Endodermal cell (in vitro differentiated cells): ENCODE data around the gene FAM177B. TPM values are rescaled to one million over a fixed set of nuclear protein-coding genes. Genes with fewer than 3 reads are reported as not detected.

ENCODE experiments used
- DNase-seq: peaks from one replicate; pipeline ENCODE4 v3.0.0-alpha.2; 2017
- H3K27ac ChIP-seq: 2 replicates; pipeline ENCODE4 v1.5.1; 2013; ENCODE audit warnings: mild to moderate bottlenecking, low read depth, low read length, moderate library complexity
- H3K27me3 ChIP-seq: 2 replicates; pipeline ENCODE4 v1.6.1; 2013; ENCODE audit warnings: mild to moderate bottlenecking, low read length, moderate library complexity; ENCODE audit not compliant: insufficient read depth, control insufficient read depth, poor library complexity, severe bottlenecking
- H3K36me3 ChIP-seq: 2 replicates; pipeline ENCODE4 v1.7.0; 2013; ENCODE audit warnings: mild to moderate bottlenecking, low read length, moderate library complexity; ENCODE audit not compliant: control insufficient read depth, insufficient read depth
- H3K4me1 ChIP-seq: one replicate; pipeline ENCODE4 v1.7.0; 2013; ENCODE audit warnings: low read length; ENCODE audit not compliant: control insufficient read depth, insufficient read depth
- H3K4me3 ChIP-seq: 2 replicates; pipeline ENCODE4 v1.5.1; 2013; ENCODE audit warnings: mild to moderate bottlenecking, low read length, moderate library complexity
- H3K9ac ChIP-seq: 2 replicates; pipeline ENCODE4 v1.6.1; 2013; ENCODE audit warnings: mild to moderate bottlenecking, low read length, moderate library complexity; ENCODE audit not compliant: poor library complexity, severe bottlenecking; ENCODE audit errors: extremely low read depth
- H3K9me3 ChIP-seq: 2 replicates; pipeline ENCODE4 v1.6.1; 2013; ENCODE audit warnings: mild to moderate bottlenecking, low read length, moderate library complexity; ENCODE audit not compliant: control insufficient read depth
- H3K27ac Mint-ChIP-seq: 2 replicates; pipeline ENCODE4 v1.8.0; 2020; ENCODE audit warnings: mixed read lengths
- H3K27me3 Mint-ChIP-seq: 2 replicates; pipeline ENCODE4 v1.8.0; 2021; ENCODE audit warnings: mild to moderate bottlenecking, mixed read lengths; ENCODE audit not compliant: insufficient read depth
- H3K36me3 Mint-ChIP-seq: 2 replicates; pipeline ENCODE4 v1.8.0; 2020; ENCODE audit warnings: low read depth, mixed read lengths
- H3K4me1 Mint-ChIP-seq: 2 replicates; pipeline ENCODE4 v1.8.0; 2020; ENCODE audit warnings: mixed read lengths
- H3K4me3 Mint-ChIP-seq: 2 replicates; pipeline ENCODE4 v1.8.0; 2020; ENCODE audit warnings: mild to moderate bottlenecking, moderate library complexity, mixed read lengths
- H3K9me3 Mint-ChIP-seq: 2 replicates; pipeline ENCODE4 v1.8.0; 2020; ENCODE audit warnings: mild to moderate bottlenecking, mixed read lengths
- CTCF ChIP-seq: fragments of 200-600 bp; sonication (generic); conservative IDR thresholded peaks from 2 replicates; pipeline ENCODE4 v1.5.0; 2021; ENCODE audit warnings: antibody characterized with exemption, mild to moderate bottlenecking
- WGBS, 2 experiments: methylation state at CpG; one replicate each; pipeline versions ENCODE4 v1.1.5 to v1.1.7; 2013; ENCODE audit warnings: missing lambda C conversion rate in 2 of 2, mixed read lengths in 1 of 2; ENCODE audit not compliant: insufficient coverage in 1 of 2, insufficient read length in 1 of 2; 5-methylcytosine and 5-hydroxymethylcytosine counted together
- total RNA-seq, 2 donors: library from RNA; stranded (reverse); fragmentation: NEBNext Ultra II Directional in 1 of 2; extraction: Animal tissue kit (Norgen Biotek cat#: 25700) in 1 of 2; gene quantifications; 2 replicates in 1 of 2; 3 replicates in 1 of 2; pipeline ENCODE4 v1.2.1, GENCODE V29; 2021

Gene FAM177B
- total RNA-seq, 2 donors from 2014 or later, result not detected

GRCh38 chr1:222713091-222713961 is 23.7 kb upstream of the FAM177B start:
- DNase-seq, result peak; percentile 98
- H3K36me3 ChIP-seq, result peaks cover 31% of the 10 kb centered on the region
- Mint-ChIP-seq H3K4me3 (peak overlapping the region; percentile 91), H3K9me3 (no peaks in the 10 kb centered on the region), H3K27ac (peak overlapping the region; percentile 100), H3K27me3 (no peaks in the 10 kb centered on the region), H3K36me3 (peaks cover 26% of the 10 kb centered on the region), H3K4me1 (peaks cover 15% of the 10 kb centered on the region)
- peak overlapping the region; percentile 81 for H3K27ac ChIP-seq
- WGBS, 2 experiments, result 0 to 2% methylated on average over 7 to 39 of the region's 39 CpGs
- peak overlapping the region; percentile 100 for H3K4me3 ChIP-seq
- peak overlapping the region; percentile 80 for H3K9ac ChIP-seq
- no peaks in the 10 kb centered on the region for H3K27me3 ChIP-seq
- no peak for TF ChIP-seq CTCF
- no peaks in the 10 kb centered on the region for H3K4me1 ChIP-seq
- H3K9me3 ChIP-seq, result no peaks in the 10 kb centered on the region

GRCh38 chr1:222716393-222716792 is 20.6 kb upstream of the FAM177B start:
- H3K27me3 ChIP-seq, result no peaks in the 10 kb centered on the region
- H3K27me3 Mint-ChIP-seq, result no peaks in the 10 kb centered on the region
- no peaks in the 10 kb centered on the region for H3K9me3 ChIP-seq
- no peaks in the 10 kb centered on the region for H3K9me3 Mint-ChIP-seq
- no peak overlapping the region for H3K27ac Mint-ChIP-seq
- no peak for DNase-seq
- no peak overlapping the region for H3K9ac ChIP-seq
- H3K36me3 Mint-ChIP-seq, result peaks cover 24% of the 10 kb centered on the region
- H3K4me3 ChIP-seq, result no peak overlapping the region
- H3K4me3 Mint-ChIP-seq, result no peak overlapping the region
- no peak overlapping the region for H3K27ac ChIP-seq
- no peaks in the 10 kb centered on the region for H3K4me1 Mint-ChIP-seq
- H3K4me1 ChIP-seq, result no peaks in the 10 kb centered on the region
- WGBS, 2 experiments, result 100% methylated on average over 2 of the region's 2 CpGs; no CpG with 5 or more reads in 1 of the 2 experiments
- peaks cover 55% of the 10 kb centered on the region for H3K36me3 ChIP-seq
- no peak for TF ChIP-seq CTCF

GRCh38 chr1:222728746-222729145 is 8.3 kb upstream of the FAM177B start:
- Histone ChIP-seq H3K4me3 (no peak overlapping the region), H3K36me3 (peaks cover 84% of the 10 kb centered on the region), H3K9ac (no peak overlapping the region), H3K4me1 (no peaks in the 10 kb centered on the region), H3K27me3 (no peaks in the 10 kb centered on the region), H3K9me3 (no peaks in the 10 kb centered on the region), H3K27ac (no peak overlapping the region)
- 97 to 100% methylated on average over 1 of the region's 1 CpG for WGBS, 2 experiments
- Mint-ChIP-seq H3K27ac (no peak overlapping the region), H3K9me3 (no peaks in the 10 kb centered on the region), H3K36me3 (peaks cover 54% of the 10 kb centered on the region), H3K4me1 (no peaks in the 10 kb centered on the region), H3K4me3 (no peak overlapping the region), H3K27me3 (no peaks in the 10 kb centered on the region)
- no peak for DNase-seq
- no peak for TF ChIP-seq CTCF
